ENCODE measurements around the gene GLT6D1.

- TF ChIP-seq POLR2A (IDR thresholded peaks at IDR 0.05) (no peak), CTCF (IDR thresholded peaks at IDR 0.05) (no peak), POLR2AphosphoS5 (IDR thresholded peaks at IDR 0.05) (no peak)
Observed at GRCh38 chr9:135610290-135611141, 28.8 kb downstream of the GLT6D1 start.
